DND-41 (cell line): ENCODE results near the gene PTGER3.

ENCODE experiments used
- EZH2 ChIP-seq: IDR thresholded peaks from 3 replicates; pipeline ENCODE4 v1.6.1; 2012; ENCODE audit warnings: borderline replicate concordance, low read depth, mild to moderate bottlenecking, moderate library complexity, low read length, inconsistent platforms; ENCODE audit not compliant: severe bottlenecking
- TF ChIP-seq, protein P1 (sequence below): IDR thresholded peaks from 2 replicates; pipeline ENCODE4 v1.5.1; 2012; ENCODE audit warnings: borderline replicate concordance, low read length, moderate library complexity, mild to moderate bottlenecking; ENCODE audit not compliant: poor library complexity, severe bottlenecking; ENCODE audit errors: extremely low read depth

DNA sequence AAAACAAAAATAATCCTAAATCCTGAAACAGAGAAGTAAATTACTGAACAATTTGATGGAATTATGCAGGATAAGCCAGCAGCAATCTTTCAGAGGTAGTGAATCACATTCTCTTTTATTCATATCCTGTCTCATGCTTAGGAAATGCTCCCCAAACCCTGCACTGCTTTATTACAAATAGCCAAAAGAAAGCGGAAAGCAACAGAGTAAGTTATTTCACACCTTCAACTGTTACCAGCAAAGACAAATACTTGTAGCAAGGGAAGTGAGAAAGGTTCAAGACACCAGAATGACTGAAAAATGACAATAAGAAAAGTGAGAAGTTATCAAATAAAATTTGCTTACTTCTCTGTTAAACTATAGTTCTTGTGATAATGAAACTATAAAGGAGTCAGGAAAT, 27.1 kb upstream of the PTGER3 start:
- TF ChIP-seq, protein P1, sequence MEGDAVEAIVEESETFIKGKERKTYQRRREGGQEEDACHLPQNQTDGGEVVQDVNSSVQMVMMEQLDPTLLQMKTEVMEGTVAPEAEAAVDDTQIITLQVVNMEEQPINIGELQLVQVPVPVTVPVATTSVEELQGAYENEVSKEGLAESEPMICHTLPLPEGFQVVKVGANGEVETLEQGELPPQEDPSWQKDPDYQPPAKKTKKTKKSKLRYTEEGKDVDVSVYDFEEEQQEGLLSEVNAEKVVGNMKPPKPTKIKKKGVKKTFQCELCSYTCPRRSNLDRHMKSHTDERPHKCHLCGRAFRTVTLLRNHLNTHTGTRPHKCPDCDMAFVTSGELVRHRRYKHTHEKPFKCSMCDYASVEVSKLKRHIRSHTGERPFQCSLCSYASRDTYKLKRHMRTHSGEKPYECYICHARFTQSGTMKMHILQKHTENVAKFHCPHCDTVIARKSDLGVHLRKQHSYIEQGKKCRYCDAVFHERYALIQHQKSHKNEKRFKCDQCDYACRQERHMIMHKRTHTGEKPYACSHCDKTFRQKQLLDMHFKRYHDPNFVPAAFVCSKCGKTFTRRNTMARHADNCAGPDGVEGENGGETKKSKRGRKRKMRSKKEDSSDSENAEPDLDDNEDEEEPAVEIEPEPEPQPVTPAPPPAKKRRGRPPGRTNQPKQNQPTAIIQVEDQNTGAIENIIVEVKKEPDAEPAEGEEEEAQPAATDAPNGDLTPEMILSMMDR, result no peak
- no peak for TF ChIP-seq EZH2
